ENCODE results near the gene ZNF224.

DNA sequence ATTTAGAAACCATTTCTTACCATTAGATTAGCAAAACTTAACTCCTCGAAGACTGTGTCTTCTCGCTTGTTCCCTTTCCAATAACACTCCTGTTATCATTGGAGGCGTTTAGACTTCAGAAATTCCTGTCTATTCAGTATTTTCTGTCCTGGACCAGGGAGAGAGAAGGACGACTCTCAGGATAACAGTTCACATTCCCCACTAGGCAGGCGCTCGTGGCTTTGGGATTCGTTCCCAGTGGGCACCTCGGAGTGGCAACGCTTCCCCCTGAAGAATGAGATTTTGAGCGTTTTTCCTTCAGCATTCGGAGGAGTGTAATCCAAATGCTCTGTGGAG is 18.6 kb downstream of the ZNF224 start:
- TF ChIP-seq ZNF565 (CRISPR knock-in tag; conservative IDR thresholded peaks at IDR 0.05; ENCODE audit: low read depth) (no peak), CSDC2 (CRISPR knock-in tag; IDR thresholded peaks at IDR 0.05) (no peak), POU6F1 (CRISPR knock-in tag; IDR thresholded peaks at IDR 0.05; ENCODE audit: borderline replicate concordance, low read depth) (no peak)

All from SK-N-SH treated with all-trans-retinoic acid at 6 μM for 48 hours (cell line).